Activated CD4-positive, alpha-beta T cell treated with anti-CD3 and anti-CD28 coated beads, Interleukin-10, Interleukin-2, amounts not matched to agents 100 ng/mL and 50 ng/mL, durations not matched to agents 16 hours and 8 hours (primary cell): ENCODE measurements around the gene TOP2B.

ENCODE experiments used
- DNase-seq: peaks from one replicate; pipeline ENCODE4 v3.0.0-alpha.2; 2020

The TOP2B gene

GRCh38 chr3:25664812-25665314 lies at the start of gene TOP2B:
TSS of gene TOP2B (minus strand) at chr3:25664907. CDS start at chr3:25664297, 610 bp downstream.
- DNase-seq = peak; percentile 97

GRCh38 chr3:25713341-25713985 lies 48.8 kb upstream of the TOP2B start:
- no peak for DNase-seq

GRCh38 chr3:25711090-25711489 lies 46.4 kb upstream of the TOP2B start:
- DNase-seq = no peak

GRCh38 chr3:25708036-25708435 lies 43.3 kb upstream of the TOP2B start:
- no peak for DNase-seq

DNA sequence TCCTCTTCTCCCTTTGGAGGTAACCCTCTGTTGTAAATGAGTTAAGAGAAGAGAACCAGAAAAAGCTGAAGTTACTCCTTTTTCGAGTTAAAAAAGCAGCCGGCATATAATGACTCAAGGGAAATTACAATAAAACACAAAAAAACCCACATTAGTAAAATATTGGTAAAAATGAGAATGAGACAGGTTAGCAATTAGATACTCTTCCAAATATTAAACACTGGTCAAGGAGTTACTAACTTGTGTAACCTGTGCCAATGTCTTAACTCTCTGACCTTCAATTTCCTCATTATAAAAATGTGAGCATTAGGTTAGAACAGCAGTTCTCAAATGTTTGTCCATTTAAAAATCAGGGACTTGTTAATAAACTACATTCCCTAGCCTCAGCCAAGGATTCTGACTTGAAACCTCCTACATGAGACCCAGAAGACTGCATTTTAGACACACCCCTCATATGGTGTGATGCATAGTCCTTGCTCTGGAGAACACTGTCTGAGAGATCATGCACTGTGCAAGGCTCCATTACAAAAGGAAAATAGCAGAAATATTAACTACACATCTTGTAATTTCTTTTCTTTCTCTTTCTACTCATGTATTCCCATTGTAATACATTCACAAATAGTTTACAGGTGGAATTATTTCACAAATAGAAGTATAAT lies 42.7 kb upstream of the TOP2B start:
- no peak for DNase-seq

DNA sequence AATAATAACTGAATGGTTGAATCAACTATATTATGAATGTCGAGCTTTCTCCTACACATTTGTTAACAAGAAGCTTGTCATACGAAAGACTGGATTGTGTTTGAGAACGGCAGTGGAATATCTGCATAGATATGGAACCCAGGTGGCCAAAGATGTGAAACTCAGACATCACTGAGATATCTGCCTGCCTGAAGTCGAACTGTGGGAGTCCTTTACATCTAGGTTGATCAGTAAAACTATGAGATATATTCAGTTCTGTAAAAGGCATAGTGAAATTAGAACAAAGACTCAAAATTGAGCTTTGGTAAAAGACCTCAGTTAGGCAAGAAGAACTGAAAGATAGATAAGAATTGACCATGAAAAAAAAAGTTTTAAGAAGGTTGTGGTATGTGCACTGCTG lies 41.5 kb upstream of the TOP2B start:
- no peak for DNase-seq

- no peak for DNase-seq
These were observed 32.8 kb upstream of the TOP2B start for GRCh38 chr3:25697553-25697952.

GRCh38 chr3:25695731-25696420 lies 31.2 kb upstream of the TOP2B start:
- DNase-seq = no peak

- no peak for DNase-seq
These were observed 28.5 kb upstream of the TOP2B start for GRCh38 chr3:25693238-25693637.

DNA sequence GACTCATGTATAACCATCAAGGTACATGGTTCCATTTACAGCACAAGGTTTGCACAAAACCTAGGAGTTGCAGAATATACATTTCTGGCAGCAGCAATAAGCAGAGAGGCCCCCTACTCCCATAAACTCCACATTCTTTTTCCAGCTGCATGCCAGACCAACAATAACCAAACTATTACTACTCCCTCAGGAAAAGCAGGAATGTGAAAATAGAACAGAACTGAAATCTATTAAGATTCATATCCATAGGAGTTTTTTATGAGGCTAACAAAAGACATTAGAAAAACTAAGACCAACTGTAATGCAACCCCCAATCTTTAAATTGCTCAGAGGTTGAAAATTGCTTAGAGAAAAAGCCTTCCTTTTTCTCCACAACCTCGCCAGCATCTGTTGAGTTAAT lies 27.6 kb upstream of the TOP2B start:
- DNase-seq = no peak

DNA sequence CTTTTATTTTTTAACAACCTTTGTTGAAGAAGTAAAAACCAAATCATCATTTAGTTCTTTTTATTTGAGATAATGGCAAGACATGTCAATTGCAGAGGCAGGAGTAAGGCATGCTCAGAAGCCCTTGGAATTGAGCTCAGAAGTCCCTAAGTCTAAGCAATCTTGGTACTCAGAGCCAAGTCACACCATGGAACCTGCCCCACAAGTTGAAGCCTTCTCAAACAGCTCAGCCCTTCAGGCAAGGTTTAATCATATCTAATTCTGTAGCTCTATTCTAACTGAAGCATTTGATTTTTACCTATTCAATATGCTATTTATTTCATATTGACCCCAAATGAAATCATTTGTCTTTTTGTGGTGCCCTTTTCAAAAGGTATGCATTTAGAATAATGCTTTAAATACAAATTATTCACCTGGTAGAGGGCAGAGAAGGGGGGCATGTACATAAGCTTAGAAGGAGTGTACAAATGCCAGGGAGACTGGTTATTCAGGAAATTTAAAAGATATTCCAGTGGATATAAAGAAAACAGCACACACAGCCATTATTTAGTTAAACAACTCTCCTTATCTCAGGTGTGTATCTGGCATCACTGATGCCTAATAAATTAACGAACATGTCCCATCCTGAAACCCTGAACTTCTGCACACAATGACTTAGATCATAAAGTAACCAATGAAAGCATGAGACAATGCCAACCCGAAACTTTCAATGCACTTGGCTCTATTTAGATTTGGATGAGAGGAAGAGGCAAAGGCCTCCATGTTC lies 26.2 kb upstream of the TOP2B start:
- DNase-seq = no peak

- DNase-seq = no peak
These were observed 24.5 kb upstream of the TOP2B start for GRCh38 chr3:25689226-25689625.

DNA sequence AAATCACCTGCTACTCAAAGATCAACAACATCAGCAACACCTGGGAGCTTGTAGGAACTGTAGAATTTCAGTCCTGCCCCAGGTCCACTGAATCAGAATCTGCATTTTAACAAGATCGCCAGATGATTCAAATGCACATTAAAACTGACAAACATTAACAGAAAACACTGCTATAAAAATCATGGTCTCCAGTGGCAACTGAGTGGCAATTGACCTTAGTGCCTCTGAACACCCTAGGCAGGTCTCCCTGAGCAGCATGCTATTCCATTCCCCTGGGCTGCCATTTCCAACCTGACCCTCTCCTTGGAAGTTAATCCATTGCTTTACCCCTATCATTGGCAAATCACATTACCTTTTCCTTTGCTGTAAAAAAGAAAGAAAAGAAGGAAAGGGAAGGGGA lies 23.0 kb upstream of the TOP2B start:
- DNase-seq = no peak

GRCh38 chr3:25686766-25687165 lies 22.1 kb upstream of the TOP2B start:
- DNase-seq = no peak

GRCh38 chr3:25683882-25684281 lies 19.2 kb upstream of the TOP2B start:
- DNase-seq = no peak

DNA sequence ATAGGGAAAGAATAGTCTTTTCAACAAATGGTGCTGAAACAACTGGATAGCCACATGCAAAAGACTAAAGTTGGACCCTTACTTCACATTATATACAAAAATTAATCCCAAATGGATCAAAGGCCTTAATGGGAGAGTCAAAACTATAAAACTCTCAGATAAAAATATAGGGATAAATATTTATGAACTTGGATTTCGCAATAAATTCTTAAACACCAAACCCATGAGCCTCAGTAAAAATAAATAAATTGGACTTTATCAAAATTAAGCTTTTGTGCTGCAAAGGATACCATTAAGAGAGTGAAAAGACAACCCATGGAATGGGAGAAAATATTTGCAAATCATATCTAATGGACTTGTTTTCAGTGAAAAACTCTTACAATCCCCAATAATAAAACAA lies 18.7 kb upstream of the TOP2B start:
- no peak for DNase-seq

DNA sequence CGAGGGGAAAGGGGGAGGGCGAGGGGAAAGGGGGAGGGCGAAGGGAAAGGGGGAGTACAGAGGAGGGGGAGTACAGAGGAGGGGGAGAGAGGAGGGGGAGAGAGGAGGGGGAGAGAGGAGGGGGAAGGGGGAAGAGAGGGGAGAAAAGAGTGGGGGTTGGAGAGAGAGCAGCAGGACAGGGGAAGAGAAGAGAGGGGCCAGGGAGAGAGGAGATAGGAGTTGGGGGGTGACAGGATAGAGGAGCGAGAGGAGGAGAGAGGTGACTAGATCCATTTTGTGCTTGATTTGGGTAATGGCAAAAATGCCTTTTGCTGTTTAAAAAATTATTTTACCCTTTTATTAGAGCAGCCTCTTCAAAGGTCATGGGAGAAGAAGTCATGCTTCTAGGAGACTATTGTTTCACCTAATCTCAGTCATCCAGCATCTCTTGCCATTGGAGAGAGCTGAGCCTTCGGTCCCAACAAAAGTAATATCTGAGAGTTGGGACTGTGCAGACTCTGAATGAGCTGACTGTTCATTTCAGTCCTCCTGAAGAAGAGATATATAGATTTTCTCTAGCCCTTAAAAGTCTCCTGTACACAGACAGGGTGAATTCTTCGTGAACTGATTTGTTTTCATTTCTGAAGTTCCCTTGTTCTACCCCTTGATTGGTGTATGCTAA lies 15.1 kb upstream of the TOP2B start:
- DNase-seq = no peak

GRCh38 chr3:25679166-25679565 lies 14.5 kb upstream of the TOP2B start:
- DNase-seq = no peak

GRCh38 chr3:25678581-25678980 lies 13.9 kb upstream of the TOP2B start:
- DNase-seq = no peak

GRCh38 chr3:25677121-25677520 lies 12.4 kb upstream of the TOP2B start:
- DNase-seq = no peak

DNA sequence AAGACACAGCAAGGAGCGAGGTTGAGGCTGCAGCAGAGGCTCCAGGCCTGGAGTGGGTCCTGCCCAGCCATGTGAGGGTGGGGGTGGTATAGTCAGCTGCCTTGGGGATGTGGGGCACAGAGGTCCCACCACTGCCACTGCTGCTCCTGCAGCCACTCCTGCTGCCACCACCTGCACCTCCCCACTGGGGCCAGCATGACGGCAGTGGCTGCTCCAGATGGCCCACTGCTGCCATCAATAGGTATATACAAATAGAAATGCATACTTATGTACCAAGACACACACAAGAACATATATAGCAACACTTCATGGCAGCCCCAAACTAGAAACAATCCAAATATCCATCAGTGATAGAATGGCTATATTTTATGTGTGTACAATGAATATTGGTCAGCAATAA lies 10.0 kb upstream of the TOP2B start:
- no peak for DNase-seq

DNA sequence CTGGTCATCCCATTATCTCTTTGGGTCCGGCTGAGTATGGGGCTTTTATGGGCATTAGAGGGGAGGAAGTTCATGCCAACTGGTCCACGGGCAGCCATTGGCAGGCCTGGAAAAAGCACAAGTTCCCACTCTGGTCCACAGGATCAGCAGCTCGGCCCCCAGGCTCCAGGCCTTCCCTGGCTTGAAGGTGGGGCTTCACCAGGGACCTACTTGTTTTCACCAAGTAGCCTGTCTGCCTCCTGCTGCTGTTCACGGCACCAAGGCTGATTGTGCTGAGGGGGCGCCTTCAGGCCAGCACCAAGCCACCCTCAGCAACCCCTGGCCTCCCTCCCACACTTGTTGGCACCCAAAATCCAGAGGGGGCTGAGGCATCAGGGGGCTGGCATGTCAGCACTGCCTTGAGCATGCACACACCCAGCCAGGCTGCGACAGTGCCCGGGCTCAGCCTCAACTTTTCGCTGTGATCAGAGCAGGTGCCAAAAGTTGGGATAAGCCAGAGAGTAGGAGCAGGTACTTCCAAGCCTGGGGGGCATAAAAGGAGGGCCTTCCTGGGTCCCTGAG lies 9.1 kb upstream of the TOP2B start:
- DNase-seq = no peak
